ENCODE measurements around the gene ANKRD60. TPM values are rescaled to one million over a fixed set of nuclear protein-coding genes. Genes with fewer than 3 reads are reported as not detected.
A peak's percentile ranks its signal among the peaks of the same experiment; 100 is the strongest.

The ANKRD60 gene
- total and polyA plus RNA-seq, 2 of the 4 experiments (the other 2 are of a cell fraction), result not detected

GRCh38 chr20:58179432-58180099 is 48.9 kb downstream of the ANKRD60 start (continued):
- no peak for TF ChIP-seq BHLHE40 (IDR thresholded peaks at IDR 0.05; ENCODE audit: low read depth, low read length)

- Histone ChIP-seq H3K18ac (ENCODE audit: low read depth, low read length) (no peak overlapping the region), H3K4me3 (ENCODE audit: insufficient read depth, low read depth, low read length) (no peak overlapping the region), H2AFZ (replicated peaks; ENCODE audit: low read length, poor library complexity) (peak overlapping the region; percentile 93), H2BK5ac (ENCODE audit: low read depth, low read length, poor library complexity, severe bottlenecking) (no peak overlapping the region), H3K9me3 (ENCODE audit: control insufficient read depth, insufficient read depth, low read length) (peaks cover 2% of the 10 kb centered on the region), H3K56ac (ENCODE audit: extremely low read depth, insufficient read depth, low read length) (no peak overlapping the region), H2AK9ac (replicated peaks; ENCODE audit: low read depth, low read length, poor library complexity) (no peak overlapping the region), H3K23ac (ENCODE audit: low read depth, low read length) (no peak overlapping the region), H2AK5ac (ENCODE audit: low read depth, low read length) (no peak overlapping the region), H3K79me1 (ENCODE audit: low read depth in 1 of 2, low read length in 2 of 2) (no peaks in the 10 kb centered on the region), H3K27me3 (ENCODE audit: control insufficient read depth, insufficient read depth, low read length) (peaks cover 32% of the 10 kb centered on the region), H4K5ac (ENCODE audit: low read depth, low read length) (no peak overlapping the region), H3K4me2 (ENCODE audit: low read depth, low read length) (no peak overlapping the region; the same call in 1 of the 2 replicates), H4K91ac (ENCODE audit: insufficient read depth, low read depth, low read length) (no peak overlapping the region), H3K4me1 (ENCODE audit: control insufficient read depth, insufficient read depth, low read length) (peaks cover 2% of the 10 kb centered on the region; the same call in 1 of the 2 replicates), H3K4ac (ENCODE audit: low read depth, low read length) (no peak overlapping the region), H3K9me1 (ENCODE audit: insufficient read depth, low read length) (no peaks in the 10 kb centered on the region), H2BK20ac (ENCODE audit: low read depth, low read length) (no peak overlapping the region), H3K27ac (ENCODE audit: insufficient read depth, low read length) (no peak overlapping the region), H4K8ac (ENCODE audit: low read depth in 2 of 2, low read length in 2 of 2) (no peak overlapping the region), H3K14ac (replicated peaks; ENCODE audit: low read depth, low read length) (no peak overlapping the region), H3K9ac (ENCODE audit: low read depth, low read length) (no peak overlapping the region), H3K36me3 (ENCODE audit: control insufficient read depth, insufficient read depth, low read length) (no peaks in the 10 kb centered on the region), H2BK15ac (ENCODE audit: low read depth, low read length) (no peak overlapping the region), H4K20me1 (ENCODE audit: insufficient read depth, low read length) (no peaks in the 10 kb centered on the region), H2BK120ac (ENCODE audit: low read depth, low read length) (no peak overlapping the region)
- BruUV-seq (replicated peaks), result no TSS peak
- ChIA-PET CTCF (interaction anchor here (1.9 kb wide), 1 partner anchor 13 kb away, joined by 6 read pairs; no protein-coding TSS in a partner anchor), POLR2A (ENCODE audit: unreplicated experiment) (no interaction called here)
- DNase-seq, result no peak
- in situ Hi-C loops (cut with MboI; ENCODE audit: low sequenced_read_pairs) (no loop called here), intact Hi-C loops (cut with micrococcal nuclease) (loop anchor here (1.0 to 5.0 kb wide), 4 partner anchors 92 to 582 kb away; no protein-coding TSS in a partner anchor), dilution Hi-C loops (cut with HindIII; ENCODE audit: low sequenced_read_pairs, unreplicated experiment) (no loop called here)
- ATAC-seq (ENCODE audit: low read depth), result no peak
- 83% methylated on average over 2 of the region's 9 CpGs; no CpG with 5 or more reads in 1 of the 2 experiments for WGBS, 2 experiments (ENCODE audit: extremely low coverage in 2 of 2, insufficient read length in 1 of 2)
- TF ChIP-seq RFX5 (IDR thresholded peaks at IDR 0.05; ENCODE audit: low read depth, low read length) (no peak), POLR2A (IDR thresholded peaks at IDR 0.05; ENCODE audit: low read depth, low read length) (no peak)
These were observed 49.4 kb downstream of the ANKRD60 start for GRCh38 chr20:58179083-58179431.

Data from IMR-90 (cell line).